Stimulated activated CD8-positive, alpha-beta memory T cell treated with anti-CD3 and anti-CD28 coated beads, Interleukin-7, amount 100 ng/mL, for 24 hours (primary cell): ENCODE measurements around the gene SSPN.

Source experiments
- DNase-seq: peaks from one replicate; pipeline ENCODE4 v3.0.0-alpha.2; 2020; ENCODE audit warnings: low read depth

Gene SSPN

DNA sequence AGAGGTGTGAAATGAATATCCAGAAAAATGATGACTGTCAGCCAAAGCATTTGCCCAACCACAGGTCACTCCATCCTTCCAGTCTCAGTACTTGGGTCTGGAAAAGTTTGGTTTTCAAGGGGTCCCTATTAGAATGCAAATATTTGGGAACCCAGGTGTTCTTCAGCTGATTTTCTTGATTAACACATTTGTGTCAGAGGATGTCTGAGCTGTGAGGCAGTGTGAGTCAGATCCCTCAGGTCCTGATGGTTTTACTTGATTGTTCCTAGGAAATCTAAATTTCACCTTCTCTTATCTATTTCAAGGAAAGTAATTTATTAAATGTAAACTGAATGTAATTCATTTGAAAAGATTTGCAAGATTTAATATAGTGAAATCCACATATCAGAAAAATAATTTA lies 71.5 kb downstream of the SSPN start:
- DNase-seq = no peak

GRCh38 chr12:26268841-26269561 lies 73.6 kb downstream of the SSPN start:
- no peak for DNase-seq

DNA sequence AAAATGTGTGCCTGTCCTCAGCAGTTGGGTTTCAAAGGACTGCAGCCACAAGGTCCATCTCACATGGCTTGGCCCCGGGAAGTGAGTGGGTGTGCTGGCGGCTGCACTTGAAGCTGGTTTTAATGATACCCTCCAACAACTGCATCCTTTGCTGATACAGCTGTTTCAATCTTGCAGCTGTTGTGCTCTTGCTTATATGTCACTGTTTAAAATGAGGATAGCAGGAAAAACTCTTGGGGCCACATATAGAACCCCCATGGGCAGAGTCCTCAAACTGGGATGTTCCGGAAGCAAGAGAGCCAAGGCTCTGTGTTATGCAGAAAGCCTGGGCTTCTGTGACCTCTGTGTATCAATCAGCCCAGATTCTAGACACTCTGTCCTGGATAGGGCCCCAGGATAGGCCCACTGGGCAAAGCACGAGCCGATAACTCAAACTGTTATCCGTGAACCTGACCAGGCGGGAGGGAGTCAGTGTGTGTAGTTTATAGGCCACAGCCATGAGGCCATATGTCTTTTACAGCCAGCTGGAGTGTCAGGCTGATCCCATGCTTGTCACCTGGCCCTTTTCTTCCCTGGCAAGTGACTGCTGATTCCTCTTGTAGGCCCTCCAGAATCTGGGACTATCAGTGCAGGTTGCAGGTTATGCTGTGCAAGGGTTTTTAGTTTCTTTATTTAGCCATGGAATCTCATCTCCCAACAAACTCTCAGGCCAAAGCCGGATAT lies 74.3 kb downstream of the SSPN start:
- no peak for DNase-seq

DNA sequence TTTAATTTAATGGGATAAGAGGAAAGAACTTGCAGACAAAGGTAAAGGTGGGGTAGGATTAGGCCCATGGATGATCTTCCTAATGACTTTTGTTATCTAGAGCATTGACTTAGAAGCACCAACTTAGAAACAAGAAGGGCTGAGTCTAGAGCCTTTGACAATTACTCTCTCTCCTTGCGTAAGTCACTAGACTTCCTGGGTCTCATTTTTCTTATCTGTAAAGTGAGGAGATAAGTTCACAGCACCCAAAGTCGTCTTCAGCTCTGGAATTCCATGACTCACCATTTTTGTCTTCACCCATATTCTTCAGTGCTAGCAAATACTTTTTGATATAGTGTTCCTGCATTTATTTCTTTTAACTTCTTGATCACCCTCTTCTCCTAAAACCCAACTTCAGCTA lies 75.7 kb downstream of the SSPN start:
- no peak for DNase-seq

DNA sequence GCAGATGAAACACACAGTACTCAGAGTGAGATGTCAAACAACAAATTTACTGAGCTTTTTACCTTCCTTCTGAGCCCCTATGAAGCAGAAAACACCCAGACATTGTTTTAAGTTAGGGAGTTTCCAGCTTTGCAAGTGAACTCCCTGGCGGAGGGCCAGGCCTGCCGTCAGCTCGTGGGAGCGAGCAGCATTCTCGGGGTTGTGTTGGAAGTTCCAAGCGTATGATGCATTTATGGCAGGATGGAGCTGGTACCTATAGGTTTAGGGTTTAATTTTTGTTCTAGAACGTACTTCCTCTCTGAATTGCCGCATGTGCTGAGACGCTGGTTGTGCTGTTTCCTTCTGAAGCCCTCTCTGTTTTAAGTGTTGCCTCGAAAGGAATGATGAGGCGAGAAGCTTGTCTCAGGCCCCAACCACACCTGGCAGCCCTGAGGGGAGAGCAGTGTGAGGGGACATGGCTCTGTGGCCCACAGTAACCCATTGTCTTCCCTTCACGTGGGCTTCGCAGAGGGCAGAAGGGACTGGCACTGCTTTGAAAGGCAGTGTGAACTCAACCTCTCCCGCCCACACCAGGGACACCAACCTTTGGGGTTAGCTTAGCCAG lies 76.6 kb downstream of the SSPN start:
- no peak for DNase-seq

DNA sequence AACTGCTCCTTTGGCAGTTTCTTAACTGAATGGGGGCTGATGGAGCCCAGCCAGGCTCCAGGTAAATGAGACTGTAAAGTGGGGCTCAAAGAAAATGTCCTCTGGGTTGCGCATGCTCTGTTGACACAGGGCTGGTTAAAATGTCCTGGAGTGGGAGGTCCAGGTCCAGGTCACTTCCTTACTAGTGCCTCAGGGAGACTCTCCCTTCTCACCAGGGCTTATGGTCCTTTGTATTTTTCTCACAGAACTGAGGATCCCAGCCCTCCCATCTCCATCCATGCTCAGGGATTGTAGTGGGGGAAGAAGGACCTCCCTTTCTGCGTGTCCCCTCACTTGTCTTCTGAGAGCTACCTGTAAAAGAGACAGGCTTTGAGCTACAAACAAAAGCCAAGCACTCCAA lies 77.5 kb downstream of the SSPN start:
- no peak for DNase-seq

DNA sequence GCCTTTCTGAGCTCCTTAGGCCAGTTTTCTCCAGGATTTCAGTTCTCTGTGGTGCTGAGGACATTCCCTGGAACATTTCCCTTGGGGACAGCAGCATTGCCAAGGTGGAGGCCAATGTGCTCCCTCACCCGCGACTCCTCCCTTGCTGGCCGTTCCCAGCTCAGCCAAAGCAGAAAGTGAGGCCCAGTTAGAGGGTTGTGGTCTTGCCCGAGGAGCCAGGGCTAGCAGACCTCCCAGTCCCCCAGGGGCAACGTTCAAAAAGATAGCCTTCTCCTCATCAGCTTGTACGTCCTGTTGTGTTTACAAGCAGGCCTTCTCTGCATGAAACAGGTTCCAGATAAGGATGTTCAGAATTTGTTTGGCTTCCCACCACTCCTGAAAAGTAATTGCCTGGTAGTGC lies 78.4 kb downstream of the SSPN start:
- DNase-seq = no peak

- peak; percentile 7 for DNase-seq
These were observed 79.3 kb downstream of the SSPN start for GRCh38 chr12:26274441-26275312.

DNA sequence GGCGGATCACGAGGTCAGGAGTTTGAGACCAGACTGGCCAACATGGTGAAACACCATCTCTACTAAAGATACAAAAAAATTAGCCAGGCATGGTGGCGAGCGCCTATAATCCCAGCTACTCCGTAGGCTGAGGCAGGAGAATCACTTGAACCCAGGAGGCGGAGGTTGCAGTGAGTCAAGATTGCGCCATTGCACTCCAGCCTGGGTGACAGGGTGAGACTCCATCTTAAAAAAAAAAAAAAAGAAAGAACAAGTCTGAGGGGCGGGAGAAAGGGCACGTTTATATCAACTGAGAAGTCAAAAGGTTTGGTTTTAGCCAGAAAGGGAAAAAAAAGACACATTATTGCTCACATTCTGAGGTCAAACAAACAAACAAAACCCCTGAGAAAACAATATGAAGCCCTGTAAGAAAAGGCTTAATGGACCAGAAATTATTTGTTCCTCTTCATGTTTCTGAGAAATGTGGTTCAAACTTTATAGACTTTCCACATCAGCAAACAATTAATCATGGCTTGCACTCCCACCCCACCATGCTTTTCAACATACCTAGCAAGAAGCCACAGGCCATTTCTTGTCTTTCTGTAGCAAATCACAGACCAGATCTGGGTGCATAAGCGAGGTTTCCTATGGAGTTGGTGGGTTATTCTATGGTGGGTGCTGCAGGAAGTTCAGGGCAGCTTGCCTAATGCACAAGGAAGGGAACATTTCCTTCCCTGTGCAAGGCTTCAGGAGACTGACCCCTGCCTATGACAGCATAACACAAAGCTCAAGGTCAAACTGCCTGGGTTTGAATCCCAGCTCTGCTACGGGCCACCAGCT lies 80.1 kb downstream of the SSPN start:
- no peak for DNase-seq

DNA sequence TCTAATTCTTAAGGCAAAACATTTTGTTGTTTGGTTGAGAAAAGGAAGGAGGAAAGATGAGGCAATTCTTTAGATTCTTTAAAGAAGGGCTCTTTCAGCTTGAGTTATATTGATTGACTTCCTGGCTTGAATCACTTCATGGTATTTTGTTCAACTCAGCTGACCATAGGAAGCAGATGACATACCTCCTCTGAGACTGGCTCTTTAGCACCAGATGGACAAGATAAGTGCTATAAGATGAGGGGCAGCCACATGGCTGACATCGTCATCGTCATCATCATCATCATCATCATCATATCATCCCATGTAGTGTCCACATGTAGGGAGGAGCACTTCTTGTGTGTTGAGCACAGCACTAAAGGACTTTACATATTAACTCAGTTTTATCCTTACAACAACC lies 81.3 kb downstream of the SSPN start:
- no peak for DNase-seq

DNA sequence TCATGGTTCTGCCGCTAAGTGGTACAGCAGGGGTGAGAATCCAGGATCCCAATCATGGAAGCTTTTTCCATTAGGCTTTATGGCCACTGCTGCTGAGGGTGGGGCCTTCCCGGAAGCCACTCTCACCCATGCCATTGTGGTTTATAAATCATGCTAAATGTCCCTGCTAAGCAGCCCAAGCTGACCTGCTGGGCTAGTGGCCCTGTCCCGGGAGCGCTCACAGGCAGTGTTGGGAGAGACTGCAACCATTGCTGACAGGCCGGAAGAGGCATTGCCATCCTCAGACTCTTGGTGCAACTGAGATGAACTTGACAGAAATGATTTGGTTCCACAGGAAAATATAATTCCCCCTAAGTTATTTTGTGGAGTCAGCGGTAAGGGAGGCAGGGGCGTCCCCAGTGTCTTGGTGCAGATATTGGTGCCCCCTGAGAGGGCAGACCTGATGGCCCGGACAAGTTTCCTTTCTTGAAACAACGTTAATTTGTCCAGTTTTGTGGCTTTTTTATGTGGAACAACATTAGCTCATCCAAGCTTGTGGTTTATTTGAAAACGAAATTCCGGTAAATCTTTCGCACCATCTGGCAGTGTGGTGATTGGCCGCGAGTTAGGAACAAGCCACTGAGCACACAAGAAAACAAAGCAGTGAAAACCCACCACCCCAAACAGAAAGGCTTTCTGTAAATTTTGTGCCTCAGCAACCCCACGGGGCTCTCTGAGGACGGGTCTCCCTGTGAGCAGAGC lies 82.3 kb downstream of the SSPN start:
- no peak for DNase-seq

- no peak for DNase-seq
These were observed 82.9 kb downstream of the SSPN start for GRCh38 chr12:26278266-26278665.

- no peak for DNase-seq
These were observed 83.3 kb downstream of the SSPN start for GRCh38 chr12:26278666-26279065.

DNA sequence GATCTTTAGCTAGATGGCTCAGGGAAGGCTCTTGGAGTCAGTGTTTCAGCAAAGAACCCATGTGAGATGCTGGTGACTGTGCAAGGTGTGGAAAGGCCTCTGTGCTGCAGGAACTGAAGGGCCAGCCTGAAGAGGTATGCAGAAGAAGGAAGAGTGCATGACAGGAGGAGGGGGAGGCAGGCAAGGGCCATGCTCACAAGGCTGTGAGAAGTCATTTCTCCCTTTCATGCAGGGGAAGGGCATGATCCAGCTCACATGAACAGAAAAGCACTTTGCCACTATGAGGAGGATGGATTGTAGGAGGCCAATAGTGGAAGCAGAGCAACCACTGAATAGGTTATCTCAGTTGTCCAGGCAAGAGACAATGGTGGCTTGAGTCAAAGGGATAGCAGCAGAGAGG lies 83.7 kb downstream of the SSPN start:
- no peak for DNase-seq

- no peak for DNase-seq
These were observed 84.5 kb downstream of the SSPN start for GRCh38 chr12:26279908-26280307.

- no peak for DNase-seq
These were observed 85.5 kb downstream of the SSPN start for GRCh38 chr12:26280869-26281268.

DNA sequence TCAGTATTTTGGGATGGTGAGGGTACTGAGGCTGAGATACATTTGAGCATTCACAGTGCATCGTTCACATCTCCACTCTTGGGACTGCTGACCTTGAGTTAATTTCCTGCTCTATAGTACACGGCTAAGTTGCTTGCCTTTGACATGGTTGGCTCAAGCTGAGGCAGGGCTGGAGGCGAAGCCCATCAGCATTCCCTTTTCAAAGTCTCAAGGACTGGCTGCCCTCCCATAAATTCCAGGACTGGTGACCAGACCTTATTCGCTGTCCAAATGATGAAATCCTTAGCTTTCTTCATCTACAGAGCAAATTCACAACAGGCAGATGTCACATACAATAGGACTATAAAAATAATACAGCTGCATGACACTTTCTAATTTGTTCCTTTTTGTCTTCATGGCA lies 85.9 kb downstream of the SSPN start:
- no peak for DNase-seq

DNA sequence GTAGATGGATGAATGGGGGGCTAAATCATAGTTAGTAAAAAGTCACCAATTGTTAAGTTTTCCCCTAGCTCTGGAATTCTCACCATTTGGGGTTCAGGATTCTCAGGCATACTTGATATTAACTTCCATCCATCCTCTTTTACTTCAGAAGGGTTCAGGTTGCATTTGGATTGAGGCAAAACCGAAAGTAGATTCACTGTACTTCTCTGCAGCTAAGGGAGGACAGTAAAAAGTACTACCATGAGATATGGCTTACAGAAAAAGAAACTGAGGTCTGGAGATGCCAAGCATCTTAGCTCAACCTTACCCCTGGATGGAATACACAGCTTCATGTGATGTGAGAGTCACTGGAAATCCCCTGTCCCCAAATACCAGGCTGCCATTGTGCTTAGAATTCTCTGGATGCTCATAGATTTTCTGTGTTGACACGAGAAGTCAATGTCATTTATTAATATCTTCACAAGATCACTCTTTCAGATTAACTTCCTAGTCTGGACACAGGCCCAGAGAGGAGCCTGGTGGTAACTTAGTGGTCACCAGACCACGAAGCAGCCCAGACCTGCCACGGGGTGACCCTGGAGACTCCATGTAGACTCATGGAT lies 87.1 kb downstream of the SSPN start:
- no peak for DNase-seq

GRCh38 chr12:26283046-26283445 lies 87.7 kb downstream of the SSPN start:
- DNase-seq = no peak

- DNase-seq = no peak
These were observed 88.2 kb downstream of the SSPN start for GRCh38 chr12:26283617-26284016.
